NCI-H128 (cell line): ENCODE data around the gene OBSCN.

Experiments used
- DNase-seq: peaks from one replicate; lab custom pipeline; 2025; ENCODE audit not compliant: unreplicated experiment; lab: John Stamatoyannopoulos, UW

OBSCN gene

GRCh38 chr1:228428412-228428811 is 220.6 kb downstream of the OBSCN start:
- no peak for DNase-seq
